ENCODE measurements around the gene SSBP1. TPM values are rescaled to one million over a fixed set of nuclear protein-coding genes. Genes with fewer than 3 reads are reported as not detected.
A peak's percentile ranks its signal among the peaks of the same experiment; 100 is the strongest.

SSBP1 gene
- total and polyA plus RNA-seq, 2 of the 4 experiments (the other 2 are of a cell fraction), result 158 to 204 TPM

DNA sequence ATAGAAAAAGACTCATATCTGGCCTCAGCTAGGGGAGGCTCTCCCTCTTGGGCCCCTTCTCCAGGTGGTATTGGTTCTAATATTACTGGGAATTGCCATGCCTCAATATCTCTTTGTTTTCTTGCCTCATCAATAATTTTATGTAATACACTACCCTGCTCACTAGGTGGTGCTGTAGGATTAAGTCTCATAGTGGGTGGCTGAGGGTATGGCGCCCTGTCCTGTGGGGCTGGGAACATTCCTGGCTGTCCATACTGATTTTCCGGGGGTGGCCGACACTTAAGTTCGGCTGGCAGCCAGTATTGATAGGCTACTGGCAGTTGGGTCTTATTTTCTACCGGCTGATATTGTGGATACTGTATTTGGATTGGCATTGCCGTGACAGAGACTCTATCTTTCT lies 16.8 kb downstream of the SSBP1 start:
- Histone ChIP-seq H2BK15ac (ENCODE audit: low read depth, low read length) (no peak overlapping the region), H2BK20ac (ENCODE audit: low read depth, low read length) (no peak overlapping the region), H3K9me3 (ENCODE audit: control insufficient read depth, insufficient read depth, low read length) (peaks cover 15% of the 10 kb centered on the region), H2AK9ac (replicated peaks; ENCODE audit: low read depth, low read length, poor library complexity) (no peak overlapping the region), H3K4me2 (ENCODE audit: low read depth, low read length) (no peak overlapping the region), H2AK5ac (ENCODE audit: low read depth, low read length) (no peak overlapping the region), H3K23ac (ENCODE audit: low read depth, low read length) (no peak overlapping the region), H3K27ac (ENCODE audit: insufficient read depth, low read length) (no peak overlapping the region), H4K5ac (ENCODE audit: low read depth, low read length) (no peak overlapping the region), H3K9me1 (ENCODE audit: insufficient read depth, low read length) (no peaks in the 10 kb centered on the region), H3K4me3 (ENCODE audit: insufficient read depth, low read depth, low read length) (no peak overlapping the region), H3K14ac (replicated peaks; ENCODE audit: low read depth, low read length) (no peak overlapping the region), H3K79me1 (ENCODE audit: low read depth in 1 of 2, low read length in 2 of 2) (no peaks in the 10 kb centered on the region), H3K18ac (ENCODE audit: low read depth, low read length) (no peak overlapping the region), H4K91ac (ENCODE audit: insufficient read depth, low read depth, low read length) (no peak overlapping the region), H3K9ac (ENCODE audit: low read depth, low read length) (no peak overlapping the region), H2BK5ac (ENCODE audit: low read depth, low read length, poor library complexity, severe bottlenecking) (no peak overlapping the region), H3K4ac (ENCODE audit: low read depth, low read length) (no peak overlapping the region), H4K8ac (ENCODE audit: low read depth in 2 of 2, low read length in 2 of 2) (no peak overlapping the region), H4K20me1 (ENCODE audit: insufficient read depth, low read length) (no peaks in the 10 kb centered on the region), H2BK120ac (ENCODE audit: low read depth, low read length) (no peak overlapping the region), H3K4me1 (ENCODE audit: control insufficient read depth, insufficient read depth, low read length) (no peaks in the 10 kb centered on the region), H3K36me3 (ENCODE audit: control insufficient read depth, insufficient read depth, low read length) (peaks cover 37% of the 10 kb centered on the region), H2AFZ (replicated peaks; ENCODE audit: low read length, poor library complexity) (no peak overlapping the region), H3K56ac (ENCODE audit: extremely low read depth, insufficient read depth, low read length) (no peak overlapping the region), H3K27me3 (ENCODE audit: control insufficient read depth, insufficient read depth, low read length) (no peaks in the 10 kb centered on the region)
- intact Hi-C loops (cut with micrococcal nuclease) (no loop called here), dilution Hi-C loops (cut with HindIII; ENCODE audit: low sequenced_read_pairs, unreplicated experiment) (no loop called here), in situ Hi-C loops (cut with MboI; ENCODE audit: low sequenced_read_pairs) (no loop called here)
- no CpG with 5 or more reads among the region's 6 CpGs for WGBS, 2 experiments (ENCODE audit: extremely low coverage in 2 of 2, insufficient read length in 1 of 2)
- no TSS peak for BruUV-seq (replicated peaks)
- peak; percentile 51; the same call in 1 of the 2 replicates for ATAC-seq (ENCODE audit: low read depth)
- TF ChIP-seq RAD21 (IDR thresholded peaks at IDR 0.05; ENCODE audit: low read length), result peak; percentile 19
- TF ChIP-seq, protein P1, sequence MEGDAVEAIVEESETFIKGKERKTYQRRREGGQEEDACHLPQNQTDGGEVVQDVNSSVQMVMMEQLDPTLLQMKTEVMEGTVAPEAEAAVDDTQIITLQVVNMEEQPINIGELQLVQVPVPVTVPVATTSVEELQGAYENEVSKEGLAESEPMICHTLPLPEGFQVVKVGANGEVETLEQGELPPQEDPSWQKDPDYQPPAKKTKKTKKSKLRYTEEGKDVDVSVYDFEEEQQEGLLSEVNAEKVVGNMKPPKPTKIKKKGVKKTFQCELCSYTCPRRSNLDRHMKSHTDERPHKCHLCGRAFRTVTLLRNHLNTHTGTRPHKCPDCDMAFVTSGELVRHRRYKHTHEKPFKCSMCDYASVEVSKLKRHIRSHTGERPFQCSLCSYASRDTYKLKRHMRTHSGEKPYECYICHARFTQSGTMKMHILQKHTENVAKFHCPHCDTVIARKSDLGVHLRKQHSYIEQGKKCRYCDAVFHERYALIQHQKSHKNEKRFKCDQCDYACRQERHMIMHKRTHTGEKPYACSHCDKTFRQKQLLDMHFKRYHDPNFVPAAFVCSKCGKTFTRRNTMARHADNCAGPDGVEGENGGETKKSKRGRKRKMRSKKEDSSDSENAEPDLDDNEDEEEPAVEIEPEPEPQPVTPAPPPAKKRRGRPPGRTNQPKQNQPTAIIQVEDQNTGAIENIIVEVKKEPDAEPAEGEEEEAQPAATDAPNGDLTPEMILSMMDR (conservative IDR thresholded peaks at IDR 0.05; ENCODE audit: low read depth, low read length), result peak; percentile 38
- no peak for TF ChIP-seq NFE2L2 (IDR thresholded peaks at IDR 0.05; ENCODE audit: low read depth, low read length)
- no peak for TF ChIP-seq MAFK (IDR thresholded peaks at IDR 0.05; ENCODE audit: low read depth, low read length)
- CTCF ChIA-PET, result no interaction called here
- POLR2A ChIA-PET (ENCODE audit: unreplicated experiment), result no interaction called here
- DNase-seq, result no peak
